Suprapubic skin (tissue), 4 donors: ENCODE data around the gene CDK5RAP2. TPM values are rescaled to one million over a fixed set of nuclear protein-coding genes. Genes with fewer than 3 reads are reported as not detected.
A peak's percentile ranks its signal among the peaks of the same experiment; 100 is the strongest.

Experiments
- DNase-seq, 2 donors: peaks; one replicate each; pipeline ENCODE4 v3.0.0-alpha.2; 2019; ENCODE audit warnings: low spot score in 2 of 2
- H3K27ac ChIP-seq: fragments of 200-600 bp; sonication (generic); one replicate; pipeline ENCODE4 v1.5.1; 2019
- H3K27me3 ChIP-seq: fragments of 200-600 bp; sonication (generic); one replicate; pipeline ENCODE4 v1.5.1; 2019
- H3K36me3 ChIP-seq: fragments of 200-600 bp; sonication (generic); one replicate; pipeline ENCODE4 v1.5.1; 2019
- H3K4me1 ChIP-seq: fragments of 200-600 bp; sonication (generic); one replicate; pipeline ENCODE4 v1.5.1; 2019
- H3K4me3 ChIP-seq: fragments of 200-600 bp; sonication (generic); one replicate; pipeline ENCODE4 v1.5.1; 2019; ENCODE audit warnings: mild to moderate bottlenecking
- H3K9me3 ChIP-seq: fragments of 200-600 bp; sonication (generic); one replicate; pipeline ENCODE4 v1.5.1; 2019
- CTCF ChIP-seq, 2 donors: fragments of 200-600 bp in 1 of 2; fragments of 450-650 bp in 1 of 2; sonication (generic) in 1 of 2; IDR thresholded peaks; one replicate each; pipeline ENCODE4 v1.5.1; 2016 to 2019; ENCODE audit warnings: antibody characterized with exemption in 2 of 2, mild to moderate bottlenecking in 1 of 2, moderate library complexity in 1 of 2
- EP300 ChIP-seq: sonication (generic); formaldehyde crosslinking; IDR thresholded peaks from one replicate; pipeline ENCODE4 v1.6.1; 2017; ENCODE audit warnings: antibody characterized with exemption
- POLR2A ChIP-seq, 2 donors: fragments of 450-650 bp; IDR thresholded peaks; one replicate each; pipeline ENCODE4 v1.6.1; 2017; ENCODE audit warnings: antibody characterized with exemption in 2 of 2, mild to moderate bottlenecking in 2 of 2, moderate library complexity in 2 of 2
- POLR2AphosphoS5 ChIP-seq, 3 donors: sonication (generic); formaldehyde crosslinking; IDR thresholded peaks; one replicate each; pipeline ENCODE4 v1.6.1; 2017; ENCODE audit warnings: antibody characterized with exemption in 3 of 3
- WGBS: methylation state at CpG from one replicate; pipeline ENCODE4 v1.1.5; 2018; 5-methylcytosine and 5-hydroxymethylcytosine counted together
- total RNA-seq, 4 donors: library from RNA; depleted of rRNA; stranded (reverse); fragments of >200 nt; gene quantifications; one replicate each; pipeline ENCODE4 v1.1.0, GENCODE V29; 2016

The CDK5RAP2 gene
- total RNA-seq, 4 donors from 2014 or later = 60.1 to 105 (median 64.3) TPM

DNA sequence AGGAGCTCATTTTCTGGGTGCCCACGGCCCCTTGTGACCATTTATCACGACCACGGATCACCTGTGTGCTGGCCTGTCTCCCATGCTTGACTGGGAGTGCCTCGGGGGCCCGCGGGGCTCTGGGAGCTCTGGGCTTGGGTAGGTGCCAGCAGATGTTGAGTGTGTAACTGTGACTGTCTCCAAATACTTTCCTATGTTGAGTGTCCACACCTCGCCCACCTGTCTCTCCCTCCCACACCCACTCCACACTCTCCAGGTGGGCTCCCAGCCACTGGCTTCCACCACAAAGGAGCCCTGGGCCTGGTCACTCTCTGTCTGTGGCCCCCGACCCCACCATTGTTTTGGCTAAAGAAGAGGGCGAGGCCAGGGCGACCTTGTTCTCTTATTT is 196.4 kb downstream of the CDK5RAP2 start:
- no peak for TF ChIP-seq POLR2AphosphoS5 (IDR thresholded peaks at IDR 0.05)
- TF ChIP-seq POLR2A (IDR thresholded peaks at IDR 0.05) = no peak
- TF ChIP-seq EP300 = no peak
- no peak for TF ChIP-seq CTCF (IDR thresholded peaks at IDR 0.05)
- H3K27ac ChIP-seq = no peak overlapping the region

DNA sequence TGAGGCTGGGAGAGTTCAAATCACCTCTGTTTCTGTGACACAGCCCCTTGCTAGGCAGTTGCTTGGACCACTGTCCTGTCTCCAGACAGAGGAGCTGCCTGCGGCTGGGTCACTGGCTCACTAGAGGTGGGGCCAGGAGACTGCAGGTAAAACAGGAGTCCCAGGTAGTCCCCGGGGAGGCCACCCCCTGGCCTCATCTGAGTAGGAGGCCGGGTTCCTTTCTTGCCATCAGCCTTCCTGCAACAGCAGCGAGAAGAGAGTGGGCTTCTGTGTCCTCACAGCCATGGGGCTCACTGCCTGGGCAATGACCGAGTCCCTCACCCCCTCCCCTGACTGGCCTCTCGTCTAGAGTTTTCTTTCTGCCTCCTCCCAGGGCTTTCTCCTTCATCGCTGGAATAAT is 197.5 kb downstream of the CDK5RAP2 start:
- no peak overlapping the region for H3K27ac ChIP-seq
- 84% methylated on average over 6 of the region's 7 CpGs for WGBS
- H3K4me1 ChIP-seq = peaks cover 12% of the 10 kb centered on the region
- no peak overlapping the region for H3K4me3 ChIP-seq
- no peak for TF ChIP-seq EP300
- TF ChIP-seq POLR2AphosphoS5 (IDR thresholded peaks at IDR 0.05) = no peak
- no peak for TF ChIP-seq POLR2A (IDR thresholded peaks at IDR 0.05)
- no peak for TF ChIP-seq CTCF (IDR thresholded peaks at IDR 0.05)
- no peaks in the 10 kb centered on the region for H3K27me3 ChIP-seq
- DNase-seq = no peak
- H3K9me3 ChIP-seq = peaks cover 11% of the 10 kb centered on the region
- H3K36me3 ChIP-seq = no peaks in the 10 kb centered on the region

More for the DNA sequence above, 196.4 kb downstream of the CDK5RAP2 start:
- no peak for DNase-seq
- Histone ChIP-seq H3K36me3 (peaks cover 10% of the 10 kb centered on the region), H3K4me1 (peaks cover 12% of the 10 kb centered on the region), H3K27me3 (no peaks in the 10 kb centered on the region), H3K9me3 (peaks cover 8% of the 10 kb centered on the region), H3K4me3 (no peak overlapping the region)
- 65% methylated on average over 8 of the region's 10 CpGs for WGBS

GRCh38 chr9:120381839-120382238 is 198.1 kb downstream of the CDK5RAP2 start:
- TF ChIP-seq POLR2AphosphoS5 (IDR thresholded peaks at IDR 0.05) (no peak), EP300 (no peak), POLR2A (IDR thresholded peaks at IDR 0.05) (no peak), CTCF (IDR thresholded peaks at IDR 0.05) (no peak)
- Histone ChIP-seq H3K9me3 (peaks cover 12% of the 10 kb centered on the region), H3K27ac (no peak overlapping the region), H3K36me3 (no peaks in the 10 kb centered on the region), H3K27me3 (no peaks in the 10 kb centered on the region), H3K4me3 (no peak overlapping the region), H3K4me1 (peaks cover 12% of the 10 kb centered on the region)
- 92% methylated on average over 10 of the region's 10 CpGs for WGBS
- DNase-seq = no peak

- no peaks in the 10 kb centered on the region for H3K27me3 ChIP-seq
- no peaks in the 10 kb centered on the region for H3K36me3 ChIP-seq
- no peak overlapping the region for H3K27ac ChIP-seq
- DNase-seq = peak in 1 of 2 donors; percentile 41
- H3K4me3 ChIP-seq = no peak overlapping the region
- TF ChIP-seq CTCF (IDR thresholded peaks at IDR 0.05) = no peak
- 93% methylated on average over 7 of the region's 8 CpGs for WGBS
- peaks cover 5% of the 10 kb centered on the region for H3K4me1 ChIP-seq
- H3K9me3 ChIP-seq = peaks cover 12% of the 10 kb centered on the region
Measured at GRCh38 chr9:120379611-120380010, 200.4 kb downstream of the CDK5RAP2 start.

DNA sequence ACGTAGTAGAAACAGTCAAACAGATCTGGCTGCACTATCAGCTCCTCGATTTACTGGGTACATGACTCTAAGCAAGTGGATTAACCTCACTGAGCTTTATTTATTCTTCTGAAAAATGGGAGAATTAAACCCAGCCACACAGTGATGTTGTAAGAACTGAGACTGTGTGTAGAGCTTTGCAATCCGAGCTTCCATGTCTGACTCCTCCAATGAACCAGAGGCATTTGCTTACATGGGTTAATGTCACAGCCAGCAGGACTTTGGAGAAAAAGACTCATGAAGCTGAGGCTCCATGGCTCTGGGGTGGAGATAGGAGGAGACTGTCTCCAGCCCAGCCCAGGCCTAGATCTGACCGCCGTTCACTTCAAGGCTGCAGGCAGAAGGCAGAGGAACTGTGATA is 201.3 kb downstream of the CDK5RAP2 start:
- Histone ChIP-seq H3K4me1 (no peaks in the 10 kb centered on the region), H3K9me3 (peaks cover 12% of the 10 kb centered on the region), H3K27ac (no peak overlapping the region), H3K27me3 (no peaks in the 10 kb centered on the region), H3K4me3 (no peak overlapping the region), H3K36me3 (no peaks in the 10 kb centered on the region)
- no peak for TF ChIP-seq EP300
- no peak for TF ChIP-seq POLR2AphosphoS5 (IDR thresholded peaks at IDR 0.05)
- TF ChIP-seq POLR2A (IDR thresholded peaks at IDR 0.05) = no peak
- no peak for TF ChIP-seq CTCF (IDR thresholded peaks at IDR 0.05)
- 85% methylated on average over 4 of the region's 5 CpGs for WGBS
- peak in 1 of 2 donors; percentile 50 for DNase-seq
